Thyroid gland (tissue), 4 donors: ENCODE data around the gene HNRNPA3. TPM values are rescaled to one million over a fixed set of nuclear protein-coding genes. Genes with fewer than 3 reads are reported as not detected.
"Not testable (repeated sequence)": the region's sequence is repeated elsewhere in the genome, so short reads cannot be mapped to it uniquely, and the experiment has no call there.

Experiments
- DNase-seq, 2 donors: peaks; one replicate each; pipeline ENCODE4 v3.0.0-alpha.2; 2019
- H3K27ac ChIP-seq, 3 donors: fragments of 200-600 bp; sonication (generic); 1 replicate in 2 of 3; 2 replicates in 1 of 3; pipeline ENCODE4 v1.5.1; 2016 to 2019; ENCODE audit warnings: mild to moderate bottlenecking in 1 of 3, moderate library complexity in 1 of 3
- H3K27me3 ChIP-seq: fragments of 200-600 bp; sonication (generic); one replicate; pipeline ENCODE4 v1.5.1; 2019
- H3K36me3 ChIP-seq, 2 donors: fragments of 200-600 bp; sonication (generic); one replicate each; pipeline ENCODE4 v1.5.1; 2016 to 2019
- H3K4me1 ChIP-seq, 2 donors: fragments of 200-600 bp; sonication (generic); one replicate each; pipeline ENCODE4 v1.5.1; 2017 to 2019
- H3K4me3 ChIP-seq, 3 donors: fragments of 200-600 bp; sonication (generic); replicated peaks in 1 of 3; 1 replicate in 2 of 3; 2 replicates in 1 of 3; pipeline ENCODE4 v1.5.1; 2016; ENCODE audit warnings: mild to moderate bottlenecking in 1 of 3
- H3K9me3 ChIP-seq: fragments of 200-600 bp; sonication (generic); one replicate; pipeline ENCODE4 v1.5.1; 2017
- CTCF ChIP-seq, 6 experiments: fragments of 200-600 bp in 3 of 6; fragments of 450-650 bp in 3 of 6; sonication (generic) in 3 of 6; IDR thresholded peaks; one replicate each; pipeline ENCODE4 v1.5.1; 2016 to 2019; ENCODE audit warnings: antibody characterized with exemption in 6 of 6, mild to moderate bottlenecking in 2 of 6, inconsistent platforms in 1 of 6, moderate library complexity in 1 of 6
- POLR2A ChIP-seq, 2 donors: fragments of 450-650 bp; IDR thresholded peaks; one replicate each; pipeline ENCODE4 v1.6.1; 2017; ENCODE audit warnings: antibody characterized with exemption in 2 of 2, mild to moderate bottlenecking in 2 of 2, moderate library complexity in 1 of 2
- WGBS, 2 donors: methylation state at CpG; one replicate each; pipeline ENCODE4 v1.1.5; 2017; 5-methylcytosine and 5-hydroxymethylcytosine counted together
- intact Hi-C: fragments of 100-400 bp; cut with DNase I; formaldehyde crosslinking; loops from one replicate; pipeline ENCODE4 v1.15.1; 2023
- total RNA-seq, 4 donors: library from RNA; depleted of rRNA; stranded (reverse); fragments of >200 nt; gene quantifications; one replicate each; pipeline ENCODE4 v1.2.3, GENCODE V29; 2016

The HNRNPA3 gene
- total RNA-seq, 4 donors from 2014 or later, result 80.3 to 115 (median 82.3) TPM

- no peaks in the 10 kb centered on the region for H3K27me3 ChIP-seq
- peak overlapping the region; percentile 100 for H3K27ac ChIP-seq
- intact Hi-C loops, result loop anchor here (5.0 to 10.0 kb wide), 2 partner anchors 52 to 61 kb away; partner anchors contain the start of gene HNRNPA3
- no peaks in the 10 kb centered on the region for H3K36me3 ChIP-seq
- H3K9me3 ChIP-seq, result no peaks in the 10 kb centered on the region
- peaks cover 39 to 42% of the 10 kb centered on the region in 2 donors for H3K4me1 ChIP-seq
- no CpG with 5 or more reads among the region's 61 CpGs for WGBS, 2 donors
- TF ChIP-seq CTCF (IDR thresholded peaks at IDR 0.05) (peak in 1 of 6 experiments; percentile 10), POLR2A (IDR thresholded peaks at IDR 0.05) (no peak)
- H3K4me3 ChIP-seq, result peak overlapping the region; percentile 93 to 100 (median 96)
- peak; percentile 37 to 52 for DNase-seq
Measured at GRCh38 chr2:177264209-177264692, 51.7 kb downstream of the HNRNPA3 start.

GRCh38 chr2:177264693-177265587 is 52.3 kb downstream of the HNRNPA3 start, which contains the start of gene NFE2L2:
NFE2L2 (minus strand) TSS chr2:177264727; CDS start chr2:177264576, 151 bp downstream.
- peak within 1 kb of the TSS; percentile 93 to 100 (median 96) for H3K4me3 ChIP-seq
- peak; percentile 92 for DNase-seq
- TF ChIP-seq CTCF (IDR thresholded peaks at IDR 0.05) (peak in 2 of 6 experiments; percentile 17 to 35), POLR2A (IDR thresholded peaks at IDR 0.05) (peak; percentile 82 to 98)
- H3K9me3 ChIP-seq, result no peaks in the 10 kb centered on the region
- H3K36me3 ChIP-seq, result no peaks in the 10 kb centered on the region
- H3K4me1 ChIP-seq, result peaks cover 33 to 41% of the 10 kb centered on the region in 2 donors
- intact Hi-C loops, result loop anchor here (5.0 to 10.0 kb wide), 2 partner anchors 53 to 60 kb away; partner anchors contain the start of gene HNRNPA3
- WGBS, 2 donors, result 0 to 1% methylated on average over 36 to 37 of the region's 66 CpGs
- H3K27me3 ChIP-seq, result no peaks in the 10 kb centered on the region
- H3K27ac ChIP-seq, result peak within 1 kb of the TSS; percentile 100

- 15 to 23% methylated on average over 4 of the region's 4 CpGs for WGBS, 2 donors
- H3K27ac ChIP-seq, result peak overlapping the region; percentile 100
- peaks cover 23 to 29% of the 10 kb centered on the region in 2 donors for H3K4me1 ChIP-seq
- intact Hi-C loops, result loop anchor here (10.0 kb wide), 1 partner anchor 59 kb away; no protein-coding TSS in a partner anchor
- H3K27me3 ChIP-seq, result no peaks in the 10 kb centered on the region
- no peaks in the 10 kb centered on the region for H3K36me3 ChIP-seq
- H3K9me3 ChIP-seq, result no peaks in the 10 kb centered on the region
- TF ChIP-seq CTCF (IDR thresholded peaks at IDR 0.05) (no peak), POLR2A (IDR thresholded peaks at IDR 0.05) (peak in 1 of 2 donors; percentile 11)
- DNase-seq, result no peak
- peak overlapping the region in 1 of 3 donors; percentile 100 for H3K4me3 ChIP-seq
Measured at GRCh38 chr2:177265824-177266817, 53.5 kb downstream of the HNRNPA3 start.

- not testable (repeated sequence) for H3K9me3 ChIP-seq, H3K36me3 ChIP-seq, H3K4me3 ChIP-seq, H3K27me3 ChIP-seq, DNase-seq
- H3K4me1 ChIP-seq, result peaks cover 21 to 23% of the 10 kb centered on the region in 2 donors
- intact Hi-C loops, result loop anchor here (10.0 kb wide), 1 partner anchor 58 kb away; no protein-coding TSS in a partner anchor
- WGBS, 2 donors, result 93 to 95% methylated on average over 8 of the region's 8 CpGs
- H3K27ac ChIP-seq, result peak overlapping the region; percentile 100
Measured at GRCh38 chr2:177266955-177267354, 54.4 kb downstream of the HNRNPA3 start.
